Osteoblast (primary cell): ENCODE data around the gene MBD5. TPM values are rescaled to one million over a fixed set of nuclear protein-coding genes. Genes with fewer than 3 reads are reported as not detected.

Source experiments
- DNase-seq: peaks from one replicate; pipeline ENCODE4 v3.0.0; 2011; ENCODE audit warnings: low spot score, mixed read lengths; ENCODE audit not compliant: insufficient read length; ENCODE audit errors: missing footprints
- H2AFZ ChIP-seq: 2 replicates; pipeline ENCODE4 v1.6.0; 2011; ENCODE audit warnings: mild to moderate bottlenecking, low read length
- H3K27ac ChIP-seq: 2 replicates; pipeline ENCODE4 v1.5.1; 2011; ENCODE audit warnings: mild to moderate bottlenecking, low read depth, low read length, moderate library complexity
- H3K27me3 ChIP-seq: 2 replicates; pipeline ENCODE4 v1.6.0; 2012; ENCODE audit warnings: mild to moderate bottlenecking, control low read depth, inconsistent platforms, low read length, moderate library complexity; ENCODE audit not compliant: insufficient read depth
- H3K36me3 ChIP-seq: 2 replicates; pipeline ENCODE4 v1.5.1; 2011; ENCODE audit warnings: mild to moderate bottlenecking, low read length, control low read depth, moderate library complexity; ENCODE audit not compliant: insufficient read depth
- H3K4me1 ChIP-seq: 2 replicates; pipeline ENCODE4 v1.5.1; 2011; ENCODE audit warnings: mild to moderate bottlenecking, low read length, control low read depth, moderate library complexity; ENCODE audit not compliant: insufficient read depth
- H3K4me2 ChIP-seq: 2 replicates; pipeline ENCODE4 v1.6.0; 2011; ENCODE audit warnings: mild to moderate bottlenecking, low read length; ENCODE audit not compliant: insufficient read depth
- H3K4me3 ChIP-seq: fragments of 200-600 bp; sonication (generic); 3 replicates; pipeline ENCODE4 v1.5.1; 2012; ENCODE audit warnings: mild to moderate bottlenecking, low read length, inconsistent platforms; ENCODE audit not compliant: insufficient read depth
- H3K79me2 ChIP-seq: 2 replicates; pipeline ENCODE4 v1.6.0; 2012; ENCODE audit warnings: mild to moderate bottlenecking, low read length, control low read depth, inconsistent platforms; ENCODE audit not compliant: insufficient read depth
- H3K9me3 ChIP-seq: 2 replicates; pipeline ENCODE4 v1.5.1; 2011; ENCODE audit warnings: low read depth, low read length, control low read depth
- H4K20me1 ChIP-seq: 2 replicates; pipeline ENCODE4 v1.6.0; 2012; ENCODE audit warnings: mild to moderate bottlenecking, low read length, control low read depth; ENCODE audit not compliant: insufficient read depth
- CTCF ChIP-seq: IDR thresholded peaks from 2 replicates; pipeline ENCODE4 v1.5.1; 2011; ENCODE audit warnings: mild to moderate bottlenecking, low read depth, low read length, moderate library complexity; ENCODE audit errors: extremely low read depth
- total RNA-seq: library from RNA; depleted of rRNA; stranded (reverse); fragments of >200 nt; gene quantifications from 2 replicates; pipeline ENCODE4 v1.2.3, GENCODE V29; 2012

Gene MBD5
- total RNA-seq, 1 donor = 22.4 TPM

DNA sequence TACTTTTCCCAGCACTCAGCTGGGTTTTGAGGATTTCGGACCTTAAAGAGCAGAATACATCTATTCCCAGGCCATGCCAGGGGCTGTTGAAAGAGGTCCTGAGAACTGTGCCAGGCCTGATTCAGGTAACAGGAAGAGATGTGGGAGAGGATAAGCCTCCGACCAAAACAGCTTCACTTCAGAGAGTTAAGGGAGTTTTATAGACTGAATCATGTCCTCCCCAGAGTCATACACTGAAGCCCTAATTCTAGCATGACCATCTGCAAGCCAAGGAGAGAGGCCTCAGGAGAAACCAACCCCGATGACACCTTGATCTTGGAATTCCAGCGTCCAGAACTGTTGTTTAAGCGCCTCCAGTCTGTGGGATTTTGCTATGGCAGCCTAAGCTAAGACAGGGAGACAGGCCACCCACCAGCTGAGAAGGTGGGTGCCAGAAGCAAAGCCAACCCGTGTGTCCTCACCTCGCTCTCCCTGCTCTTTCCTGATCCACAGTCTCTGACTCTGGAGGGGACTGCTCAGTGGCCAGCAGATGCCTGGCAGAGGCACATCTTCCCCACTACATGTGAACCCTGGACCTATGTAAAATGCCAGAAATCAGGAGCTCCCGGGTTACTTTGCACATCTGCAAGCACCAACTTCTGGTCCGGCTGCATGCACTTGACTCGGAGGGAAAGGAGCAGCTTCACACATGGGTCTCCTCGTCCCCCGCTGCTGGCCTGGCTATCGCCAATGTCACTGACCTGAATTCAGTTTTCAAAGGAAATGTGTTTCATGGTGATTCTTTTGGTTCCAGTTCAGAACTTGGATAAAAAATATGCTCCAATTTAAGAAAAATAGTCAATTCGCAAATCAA lies 506.8 kb downstream of the MBD5 start:
- H3K36me3 ChIP-seq = no peaks in the 10 kb centered on the region
- H2AFZ ChIP-seq = no peak overlapping the region
- TF ChIP-seq CTCF = no peak
- no peak overlapping the region for H3K4me2 ChIP-seq
- no peaks in the 10 kb centered on the region for H3K9me3 ChIP-seq
- H3K27me3 ChIP-seq = no peaks in the 10 kb centered on the region
- H3K79me2 ChIP-seq = no peaks in the 10 kb centered on the region
- no peaks in the 10 kb centered on the region for H4K20me1 ChIP-seq
- peak; percentile 14 for DNase-seq
- no peaks in the 10 kb centered on the region for H3K4me1 ChIP-seq
- H3K27ac ChIP-seq = no peak overlapping the region
- H3K4me3 ChIP-seq = no peak overlapping the region

DNA sequence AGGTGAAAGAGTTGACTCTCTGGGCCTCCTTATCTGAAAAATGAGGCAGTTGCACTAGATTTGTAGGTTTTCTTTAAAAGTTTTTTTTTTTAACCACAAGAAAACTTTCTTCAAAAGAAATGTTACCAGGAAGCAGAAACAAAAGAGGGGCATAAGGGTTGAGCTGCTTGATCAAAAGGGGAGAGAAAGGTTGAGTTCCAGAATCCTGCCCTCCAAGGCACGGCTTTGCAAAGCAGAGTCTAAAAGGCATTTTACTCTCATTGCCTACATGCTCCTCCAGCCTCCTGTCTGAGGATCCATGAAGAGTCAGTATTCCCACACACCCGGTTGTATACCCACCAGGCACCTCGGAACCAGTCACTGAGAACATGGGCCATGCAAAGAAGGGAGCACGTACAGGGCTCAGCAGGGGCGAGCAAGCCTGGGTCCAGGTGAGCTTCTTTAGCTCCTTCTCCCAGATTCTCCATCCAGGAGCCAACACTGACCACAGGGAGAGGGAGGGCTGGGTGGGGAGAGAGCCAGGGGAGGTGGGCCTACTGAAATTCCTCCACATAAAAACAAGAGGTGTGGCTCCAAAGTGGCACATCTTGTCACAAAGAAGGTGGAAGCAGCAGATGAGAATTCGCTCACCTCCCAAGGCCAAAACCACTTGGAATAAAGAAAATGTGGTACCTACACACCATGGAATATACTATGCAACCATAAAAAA lies 507.6 kb downstream of the MBD5 start:
- Histone ChIP-seq H4K20me1 (no peaks in the 10 kb centered on the region), H2AFZ (no peak overlapping the region), H3K79me2 (no peaks in the 10 kb centered on the region), H3K27ac (no peak overlapping the region), H3K27me3 (no peaks in the 10 kb centered on the region), H3K4me1 (no peaks in the 10 kb centered on the region), H3K36me3 (no peaks in the 10 kb centered on the region), H3K4me2 (no peak overlapping the region), H3K9me3 (no peaks in the 10 kb centered on the region), H3K4me3 (no peak overlapping the region)
- no peak for DNase-seq
- no peak for TF ChIP-seq CTCF

DNA sequence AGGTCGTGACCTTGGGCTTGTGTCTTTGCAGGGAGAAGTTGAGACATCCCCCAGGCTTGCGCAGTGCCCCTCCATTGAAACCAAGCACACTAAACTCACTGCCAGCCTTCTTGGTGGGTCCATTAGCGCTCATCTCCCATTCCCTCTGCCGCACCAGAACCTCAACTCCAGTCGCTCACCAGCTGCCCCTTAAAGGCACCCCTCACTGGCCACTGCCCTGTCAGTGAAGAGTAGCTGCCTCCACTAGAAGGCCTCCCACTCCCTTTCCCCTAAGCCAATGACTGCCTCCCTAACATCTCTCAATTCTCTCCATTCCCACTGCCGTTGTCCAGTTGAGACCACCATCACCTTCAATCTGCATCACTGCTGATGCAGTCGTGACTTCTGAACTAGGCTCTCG lies 508.9 kb downstream of the MBD5 start:
- H2AFZ ChIP-seq = no peak overlapping the region
- H3K4me3 ChIP-seq = no peak overlapping the region
- no peaks in the 10 kb centered on the region for H3K79me2 ChIP-seq
- no peak overlapping the region for H3K4me2 ChIP-seq
- H3K36me3 ChIP-seq = no peaks in the 10 kb centered on the region
- H3K27me3 ChIP-seq = no peaks in the 10 kb centered on the region
- H3K9me3 ChIP-seq = no peaks in the 10 kb centered on the region
- no peak for TF ChIP-seq CTCF
- H3K27ac ChIP-seq = no peak overlapping the region
- no peaks in the 10 kb centered on the region for H4K20me1 ChIP-seq
- H3K4me1 ChIP-seq = no peaks in the 10 kb centered on the region
- no peak for DNase-seq

DNA sequence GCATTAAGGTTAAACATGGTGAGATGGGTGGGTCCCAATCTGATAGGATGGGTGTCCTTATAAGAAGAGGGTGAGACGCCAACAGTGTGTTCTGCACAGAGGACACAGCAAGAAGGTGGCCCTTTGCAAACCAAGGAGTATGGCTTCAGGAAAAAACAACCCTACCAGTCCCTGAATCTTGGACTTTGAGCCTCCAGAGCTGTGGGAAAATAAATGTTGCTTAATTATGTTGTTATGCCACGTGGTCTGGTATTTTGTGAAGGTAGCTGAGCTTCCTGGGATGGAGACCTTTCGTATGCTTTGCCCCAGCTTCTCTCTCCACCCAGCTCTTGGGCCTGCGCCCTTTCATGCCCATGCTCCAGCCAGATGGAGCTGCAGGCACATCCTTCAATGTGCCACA lies 509.5 kb downstream of the MBD5 start:
- no peak overlapping the region for H3K4me2 ChIP-seq
- H3K79me2 ChIP-seq = no peaks in the 10 kb centered on the region
- no peaks in the 10 kb centered on the region for H3K9me3 ChIP-seq
- no peaks in the 10 kb centered on the region for H4K20me1 ChIP-seq
- no peak overlapping the region for H3K4me3 ChIP-seq
- H3K27me3 ChIP-seq = no peaks in the 10 kb centered on the region
- H3K4me1 ChIP-seq = no peaks in the 10 kb centered on the region
- no peak for TF ChIP-seq CTCF
- no peaks in the 10 kb centered on the region for H3K36me3 ChIP-seq
- no peak for DNase-seq
- no peak overlapping the region for H2AFZ ChIP-seq
- H3K27ac ChIP-seq = no peak overlapping the region
